Ramos (cell line): ENCODE results near the gene GRIN2D.

Experiments
- in situ Hi-C: fragments of 300-500 bp; cut with MboI; formaldehyde crosslinking; loops from one replicate; pipeline ENCODE4 v1.14.3; 2022; ENCODE audit warnings: low sequenced_read_pairs; ENCODE audit not compliant: unreplicated experiment

Gene GRIN2D

GRCh38 chr19:48424694-48425219, 31.3 kb downstream of the GRIN2D start:
- in situ Hi-C loops = no loop called here

GRCh38 chr19:48428670-48429069, 35.2 kb downstream of the GRIN2D start:
- in situ Hi-C loops = no loop called here

- in situ Hi-C loops = no loop called here
Measured at GRCh38 chr19:48433337-48433736, 39.9 kb downstream of the GRIN2D start.

GRCh38 chr19:48436586-48436985, 43.1 kb downstream of the GRIN2D start:
- in situ Hi-C loops = no loop called here

GRCh38 chr19:48441360-48442050, 48.0 kb downstream of the GRIN2D start:
- in situ Hi-C loops = no loop called here

GRCh38 chr19:48442116-48443035, 48.9 kb downstream of the GRIN2D start:
- in situ Hi-C loops = no loop called here

GRCh38 chr19:48443256-48443655, 49.8 kb downstream of the GRIN2D start:
- in situ Hi-C loops = no loop called here
